ENCODE results near the gene RER1. TPM values are rescaled to one million over a fixed set of nuclear protein-coding genes. Genes with fewer than 3 reads are reported as not detected.

RER1 gene
- total RNA-seq, 1 donor from 2014 or later, result 35.5 TPM

GRCh38 chr1:2444138-2444591 is 52.5 kb downstream of the RER1 start:
- H3K9me3 ChIP-seq (ENCODE audit: control insufficient read depth in 3 of 3, low read length in 3 of 3), result no peaks in the 10 kb centered on the region
- peaks cover 62 to 69% (median 64%) of the 10 kb centered on the region in 3 donors for H3K27me3 ChIP-seq (ENCODE audit: control insufficient read depth in 3 of 3, insufficient read depth in 3 of 3, low read length in 3 of 3)
- no peak overlapping the region for H3K27ac ChIP-seq (ENCODE audit: low read depth, low read length)

GRCh38 chr1:2445162-2445822 is 53.7 kb downstream of the RER1 start:
- H3K9ac ChIP-seq (ENCODE audit: low read depth in 1 of 3, low read length in 3 of 3), result no peak overlapping the region
- H3K4me3 ChIP-seq (ENCODE audit: low read length in 3 of 3), result no peak overlapping the region
- no peaks in the 10 kb centered on the region for H3K9me3 ChIP-seq (ENCODE audit: control insufficient read depth in 3 of 3, low read length in 3 of 3)
- H3K27ac ChIP-seq (ENCODE audit: low read depth, low read length), result no peak overlapping the region
- peaks cover 0 to 2% (median 0%) of the 10 kb centered on the region in 3 donors for H3K4me1 ChIP-seq (ENCODE audit: control insufficient read depth in 3 of 3, insufficient read depth in 3 of 3, low read length in 3 of 3)
- peaks cover 63 to 73% (median 69%) of the 10 kb centered on the region in 3 donors for H3K27me3 ChIP-seq (ENCODE audit: control insufficient read depth in 3 of 3, insufficient read depth in 3 of 3, low read length in 3 of 3)
- no peaks in the 10 kb centered on the region for H3K36me3 ChIP-seq (ENCODE audit: control insufficient read depth in 3 of 3, insufficient read depth in 3 of 3, low read length in 3 of 3)

More at GRCh38 chr1:2444138-2444591, 52.5 kb downstream of the RER1 start:
- Histone ChIP-seq H3K36me3 (ENCODE audit: control insufficient read depth in 3 of 3, insufficient read depth in 3 of 3, low read length in 3 of 3) (no peaks in the 10 kb centered on the region), H3K4me3 (ENCODE audit: low read length in 3 of 3) (no peak overlapping the region), H3K4me1 (ENCODE audit: control insufficient read depth in 3 of 3, insufficient read depth in 3 of 3, low read length in 3 of 3) (peaks cover 0 to 2% (median 0%) of the 10 kb centered on the region in 3 donors), H3K9ac (ENCODE audit: low read depth in 1 of 3, low read length in 3 of 3) (no peak overlapping the region)

GRCh38 chr1:2445823-2446215 is 54.2 kb downstream of the RER1 start:
- Histone ChIP-seq H3K4me3 (ENCODE audit: low read length in 3 of 3) (no peak overlapping the region), H3K9me3 (ENCODE audit: control insufficient read depth in 3 of 3, low read length in 3 of 3) (no peaks in the 10 kb centered on the region), H3K9ac (ENCODE audit: low read depth in 1 of 3, low read length in 3 of 3) (no peak overlapping the region), H3K27ac (ENCODE audit: low read depth, low read length) (no peak overlapping the region), H3K36me3 (ENCODE audit: control insufficient read depth in 3 of 3, insufficient read depth in 3 of 3, low read length in 3 of 3) (no peaks in the 10 kb centered on the region), H3K27me3 (ENCODE audit: control insufficient read depth in 3 of 3, insufficient read depth in 3 of 3, low read length in 3 of 3) (peaks cover 65 to 73% (median 67%) of the 10 kb centered on the region in 3 donors), H3K4me1 (ENCODE audit: control insufficient read depth in 3 of 3, insufficient read depth in 3 of 3, low read length in 3 of 3) (peaks cover 0 to 2% (median 0%) of the 10 kb centered on the region in 3 donors)

- H3K27me3 ChIP-seq (ENCODE audit: control insufficient read depth in 3 of 3, insufficient read depth in 3 of 3, low read length in 3 of 3), result peaks cover 69 to 78% (median 70%) of the 10 kb centered on the region in 3 donors
- H3K36me3 ChIP-seq (ENCODE audit: control insufficient read depth in 3 of 3, insufficient read depth in 3 of 3, low read length in 3 of 3), result no peaks in the 10 kb centered on the region
Measured at GRCh38 chr1:2446394-2446793, 54.8 kb downstream of the RER1 start.

GRCh38 chr1:2446861-2447260 is 55.2 kb downstream of the RER1 start:
- H3K4me1 ChIP-seq (ENCODE audit: control insufficient read depth in 3 of 3, insufficient read depth in 3 of 3, low read length in 3 of 3), result peaks cover 0 to 2% (median 0%) of the 10 kb centered on the region in 3 donors

More at GRCh38 chr1:2446394-2446793, 54.8 kb downstream of the RER1 start:
- H3K4me1 ChIP-seq (ENCODE audit: control insufficient read depth in 3 of 3, insufficient read depth in 3 of 3, low read length in 3 of 3), result peaks cover 0 to 2% (median 0%) of the 10 kb centered on the region in 3 donors
- no peaks in the 10 kb centered on the region for H3K9me3 ChIP-seq (ENCODE audit: control insufficient read depth in 3 of 3, low read length in 3 of 3)
- no peak overlapping the region for H3K9ac ChIP-seq (ENCODE audit: low read depth in 1 of 3, low read length in 3 of 3)
- no peak overlapping the region for H3K27ac ChIP-seq (ENCODE audit: low read depth, low read length)
- no peak overlapping the region for H3K4me3 ChIP-seq (ENCODE audit: low read length in 3 of 3)

GRCh38 chr1:2447276-2448097 is 55.8 kb downstream of the RER1 start:
- no peak overlapping the region for H3K9ac ChIP-seq (ENCODE audit: low read depth in 1 of 3, low read length in 3 of 3)
- no peak overlapping the region for H3K27ac ChIP-seq (ENCODE audit: low read depth, low read length)
- no peaks in the 10 kb centered on the region for H3K36me3 ChIP-seq (ENCODE audit: control insufficient read depth in 3 of 3, insufficient read depth in 3 of 3, low read length in 3 of 3)
- H3K9me3 ChIP-seq (ENCODE audit: control insufficient read depth in 3 of 3, low read length in 3 of 3), result no peaks in the 10 kb centered on the region
- peaks cover 0 to 2% (median 0%) of the 10 kb centered on the region in 3 donors for H3K4me1 ChIP-seq (ENCODE audit: control insufficient read depth in 3 of 3, insufficient read depth in 3 of 3, low read length in 3 of 3)
- H3K27me3 ChIP-seq (ENCODE audit: control insufficient read depth in 3 of 3, insufficient read depth in 3 of 3, low read length in 3 of 3), result peaks cover 67 to 73% (median 67%) of the 10 kb centered on the region in 3 donors
- H3K4me3 ChIP-seq (ENCODE audit: low read length in 3 of 3), result no peak overlapping the region

More at GRCh38 chr1:2446861-2447260, 55.2 kb downstream of the RER1 start:
- peaks cover 67 to 75% (median 67%) of the 10 kb centered on the region in 3 donors for H3K27me3 ChIP-seq (ENCODE audit: control insufficient read depth in 3 of 3, insufficient read depth in 3 of 3, low read length in 3 of 3)
- no peaks in the 10 kb centered on the region for H3K9me3 ChIP-seq (ENCODE audit: control insufficient read depth in 3 of 3, low read length in 3 of 3)
- no peaks in the 10 kb centered on the region for H3K36me3 ChIP-seq (ENCODE audit: control insufficient read depth in 3 of 3, insufficient read depth in 3 of 3, low read length in 3 of 3)
- H3K27ac ChIP-seq (ENCODE audit: low read depth, low read length), result no peak overlapping the region
- no peak overlapping the region for H3K4me3 ChIP-seq (ENCODE audit: low read length in 3 of 3)
- H3K9ac ChIP-seq (ENCODE audit: low read depth in 1 of 3, low read length in 3 of 3), result no peak overlapping the region

- Histone ChIP-seq H3K4me1 (ENCODE audit: control insufficient read depth in 3 of 3, insufficient read depth in 3 of 3, low read length in 3 of 3) (no peaks in the 10 kb centered on the region), H3K36me3 (ENCODE audit: control insufficient read depth in 3 of 3, insufficient read depth in 3 of 3, low read length in 3 of 3) (no peaks in the 10 kb centered on the region), H3K9ac (ENCODE audit: low read depth in 1 of 3, low read length in 3 of 3) (no peak overlapping the region), H3K9me3 (ENCODE audit: control insufficient read depth in 3 of 3, low read length in 3 of 3) (no peaks in the 10 kb centered on the region), H3K27ac (ENCODE audit: low read depth, low read length) (no peak overlapping the region), H3K4me3 (ENCODE audit: low read length in 3 of 3) (no peak overlapping the region), H3K27me3 (ENCODE audit: control insufficient read depth in 3 of 3, insufficient read depth in 3 of 3, low read length in 3 of 3) (peaks cover 65 to 73% (median 67%) of the 10 kb centered on the region in 3 donors)
Measured at GRCh38 chr1:2448098-2448445, 56.4 kb downstream of the RER1 start.

GRCh38 chr1:2449636-2450454 is 58.2 kb downstream of the RER1 start:
- Histone ChIP-seq H3K9me3 (ENCODE audit: control insufficient read depth in 3 of 3, low read length in 3 of 3) (no peaks in the 10 kb centered on the region), H3K36me3 (ENCODE audit: control insufficient read depth in 3 of 3, insufficient read depth in 3 of 3, low read length in 3 of 3) (no peaks in the 10 kb centered on the region), H3K9ac (ENCODE audit: low read depth in 1 of 3, low read length in 3 of 3) (no peak overlapping the region), H3K4me3 (ENCODE audit: low read length in 3 of 3) (no peak overlapping the region), H3K27ac (ENCODE audit: low read depth, low read length) (no peak overlapping the region), H3K4me1 (ENCODE audit: control insufficient read depth in 3 of 3, insufficient read depth in 3 of 3, low read length in 3 of 3) (no peaks in the 10 kb centered on the region), H3K27me3 (ENCODE audit: control insufficient read depth in 3 of 3, insufficient read depth in 3 of 3, low read length in 3 of 3) (peaks cover 57 to 77% (median 69%) of the 10 kb centered on the region in 3 donors)

GRCh38 chr1:2451741-2452140 is 60.1 kb downstream of the RER1 start:
- no peaks in the 10 kb centered on the region for H3K36me3 ChIP-seq (ENCODE audit: control insufficient read depth in 3 of 3, insufficient read depth in 3 of 3, low read length in 3 of 3)
- no peak overlapping the region for H3K27ac ChIP-seq (ENCODE audit: low read depth, low read length)
- H3K9ac ChIP-seq (ENCODE audit: low read depth in 1 of 3, low read length in 3 of 3), result no peak overlapping the region
- H3K9me3 ChIP-seq (ENCODE audit: control insufficient read depth in 3 of 3, low read length in 3 of 3), result no peaks in the 10 kb centered on the region
- no peak overlapping the region for H3K4me3 ChIP-seq (ENCODE audit: low read length in 3 of 3)
- no peaks in the 10 kb centered on the region for H3K4me1 ChIP-seq (ENCODE audit: control insufficient read depth in 3 of 3, insufficient read depth in 3 of 3, low read length in 3 of 3)
- peaks cover 44 to 64% (median 63%) of the 10 kb centered on the region in 3 donors for H3K27me3 ChIP-seq (ENCODE audit: control insufficient read depth in 3 of 3, insufficient read depth in 3 of 3, low read length in 3 of 3)

All from skeletal muscle tissue (tissue), 4 donors.